CD14-positive monocyte (primary cell): ENCODE data around the gene SMCHD1. TPM values are rescaled to one million over a fixed set of nuclear protein-coding genes. Genes with fewer than 3 reads are reported as not detected.
A peak's percentile ranks its signal among the peaks of the same experiment; 100 is the strongest.

Experiments used
- DNase-seq, 3 donors: peaks; one replicate each; pipeline ENCODE4 v3.0.0-alpha.2; 2011 to 2022
- H2AFZ ChIP-seq: 2 replicates; pipeline ENCODE4 v1.6.0; 2012; ENCODE audit warnings: mild to moderate bottlenecking, low read depth, low read length, inconsistent platforms; ENCODE audit not compliant: insufficient read depth, poor library complexity, severe bottlenecking
- H3K27ac ChIP-seq, 2 donors: 1 replicate in 1 of 2; 2 replicates in 1 of 2; pipeline ENCODE4 v1.5.1; 2012 to 2013; ENCODE audit warnings: low read length in 2 of 2, control low read depth in 1 of 2, inconsistent platforms in 1 of 2, low read depth in 1 of 2, mild to moderate bottlenecking in 1 of 2
- H3K27me3 ChIP-seq, 2 donors: one replicate each; pipeline versions ENCODE4 v1.6.0 to v1.6.1; 2011 to 2013; ENCODE audit warnings: low read length in 2 of 2; ENCODE audit not compliant: control insufficient read depth in 2 of 2, insufficient read depth in 2 of 2
- H3K36me3 ChIP-seq, 2 donors: replicated peaks in 1 of 2; 1 replicate in 1 of 2; 2 replicates in 1 of 2; pipeline versions ENCODE4 v1.5.1 to v1.6.1; 2012 to 2013; ENCODE audit warnings: low read length in 2 of 2, control low read depth in 1 of 2, inconsistent platforms in 1 of 2, mild to moderate bottlenecking in 1 of 2; ENCODE audit not compliant: insufficient read depth in 2 of 2, control insufficient read depth in 1 of 2
- H3K4me1 ChIP-seq, 2 donors: 1 replicate in 1 of 2; 2 replicates in 1 of 2; pipeline versions ENCODE4 v1.5.1 to v1.6.1; 2012 to 2013; ENCODE audit warnings: low read length in 2 of 2, control low read depth in 1 of 2, inconsistent platforms in 1 of 2, mild to moderate bottlenecking in 1 of 2, moderate library complexity in 1 of 2; ENCODE audit not compliant: insufficient read depth in 2 of 2, control insufficient read depth in 1 of 2
- H3K4me2 ChIP-seq: replicated peaks from 2 replicates; pipeline ENCODE3; 2012; ENCODE audit warnings: low read length, moderate library complexity, mild to moderate bottlenecking; ENCODE audit not compliant: poor library complexity, severe bottlenecking; ENCODE audit errors: extremely low read depth
- H3K4me3 ChIP-seq, 3 experiments: fragments of 200-600 bp in 1 of 3; sonication (generic) in 1 of 3; replicated peaks in 1 of 3; 1 replicate in 2 of 3; 2 replicates in 1 of 3; pipeline ENCODE4 v1.5.1; 2011 to 2013; ENCODE audit warnings: low read length in 3 of 3, mild to moderate bottlenecking in 3 of 3, control low read depth in 2 of 3, low read depth in 2 of 3, inconsistent platforms in 1 of 3, moderate library complexity in 1 of 3
- H3K79me2 ChIP-seq: 2 replicates; pipeline ENCODE4 v1.6.0; 2012; ENCODE audit warnings: mild to moderate bottlenecking, control low read depth, inconsistent platforms, low read length, moderate library complexity; ENCODE audit not compliant: insufficient read depth
- H3K9ac ChIP-seq: 2 replicates; pipeline ENCODE4 v1.6.0; 2017; ENCODE audit warnings: low read length, mild to moderate bottlenecking; ENCODE audit not compliant: insufficient read depth, poor library complexity, severe bottlenecking
- H3K9me3 ChIP-seq, 2 donors: replicated peaks in 1 of 2; 1 replicate in 1 of 2; 2 replicates in 1 of 2; pipeline versions ENCODE4 v1.5.1 to v1.6.1; 2012 to 2013; ENCODE audit warnings: low read length in 2 of 2, control low read depth in 1 of 2; ENCODE audit not compliant: control insufficient read depth in 1 of 2, insufficient read depth in 1 of 2
- H4K20me1 ChIP-seq: 2 replicates; pipeline ENCODE4 v1.6.0; 2012; ENCODE audit warnings: mild to moderate bottlenecking, low read length, control low read depth, moderate library complexity; ENCODE audit not compliant: insufficient read depth
- H3K27ac Mint-ChIP-seq, 7 donors: one replicate each; pipeline ENCODE4 v1.8.0; 2020; ENCODE audit warnings: mild to moderate bottlenecking in 7 of 7, mixed read lengths in 7 of 7, moderate library complexity in 6 of 7, inconsistent platforms in 2 of 7
- H3K27me3 Mint-ChIP-seq, 3 donors: one replicate each; pipeline ENCODE4 v1.8.0; 2021 to 2022; ENCODE audit warnings: low read depth in 3 of 3, mild to moderate bottlenecking in 3 of 3, mixed read lengths in 3 of 3, moderate library complexity in 3 of 3, inconsistent platforms in 1 of 3
- H3K36me3 Mint-ChIP-seq, 2 donors: one replicate each; pipeline ENCODE4 v1.8.0; 2020; ENCODE audit warnings: mixed read lengths in 2 of 2, inconsistent platforms in 1 of 2, mild to moderate bottlenecking in 1 of 2
- H3K4me1 Mint-ChIP-seq: one replicate; pipeline ENCODE4 v1.8.0; 2020; ENCODE audit warnings: mild to moderate bottlenecking, mixed read lengths
- H3K4me3 Mint-ChIP-seq, 2 donors: one replicate each; pipeline ENCODE4 v1.8.0; 2020; ENCODE audit warnings: mild to moderate bottlenecking in 2 of 2, mixed read lengths in 2 of 2, moderate library complexity in 1 of 2
- H3K9me3 Mint-ChIP-seq, 7 donors: one replicate each; pipeline ENCODE4 v1.8.0; 2020 to 2022; ENCODE audit warnings: mixed read lengths in 7 of 7, mild to moderate bottlenecking in 6 of 7, moderate library complexity in 6 of 7, inconsistent platforms in 2 of 7
- CTCF ChIP-seq: fragments of 200-600 bp; IDR thresholded peaks from one replicate; pipeline ENCODE4 v1.8.0; 2022; ENCODE audit warnings: antibody characterized with exemption, mild to moderate bottlenecking
- WGBS: methylation state at CpG from one replicate; pipeline ENCODE4 v1.1.5; 2013; ENCODE audit warnings: missing lambda C conversion rate; ENCODE audit not compliant: insufficient coverage; 5-methylcytosine and 5-hydroxymethylcytosine counted together
- intact Hi-C, 2 donors: fragments of 100-400 bp; cut with micrococcal nuclease; formaldehyde crosslinking; loops; one replicate each; pipeline versions ENCODE4 v1.15.0 to v1.15.1; 2023
- polyA plus RNA-seq, 3 donors: library from polyadenylated mRNA; depleted of rRNA in 1 of 3; unstranded in 2 of 3; stranded (reverse) in 1 of 3; fragments of 300-500 nt in 2 of 3; fragments of >200 nt in 1 of 3; fragmentation: Illumina TruSeq in 2 of 3; gene quantifications; 1 replicate in 2 of 3; 2 replicates in 1 of 3; pipeline ENCODE4 v1.2.3, GENCODE V29; 2012 to 2021

Gene SMCHD1
- polyA plus RNA-seq, 3 donors, result 12.7 to 45.5 (median 16.8) TPM

GRCh38 chr18:2794159-2794558 lies 138.6 kb downstream of the SMCHD1 start:
- peaks cover 67 to 75% of the 10 kb centered on the region in 2 donors for H3K36me3 Mint-ChIP-seq

GRCh38 chr18:2797951-2798350 lies 142.4 kb downstream of the SMCHD1 start:
- WGBS, result no CpG with 5 or more reads among the region's 1 CpG
- no peak for TF ChIP-seq CTCF
- peak overlapping the region in 1 of 7 donors; percentile 58 for H3K27ac Mint-ChIP-seq

More at GRCh38 chr18:2794159-2794558, 138.6 kb downstream of the SMCHD1 start:
- peak overlapping the region in 1 of 2 donors; percentile 42 for H3K27ac ChIP-seq
- H2AFZ ChIP-seq, result no peak overlapping the region
- intact Hi-C loops, result loop anchor here in 1 of 2 donors (5.0 kb wide), 1 partner anchor 53 kb away; the partner anchor contains the start of gene EMILIN2
- no peak for TF ChIP-seq CTCF
- H3K4me2 ChIP-seq, result no peak overlapping the region
- DNase-seq, result no peak
- Mint-ChIP-seq H3K27me3 (no peaks in the 10 kb centered on the region), H3K4me3 (no peak overlapping the region), H3K4me1 (no peaks in the 10 kb centered on the region), H3K9me3 (no peaks in the 10 kb centered on the region), H3K27ac (peak overlapping the region in 1 of 7 donors; percentile 72)
- H3K36me3 ChIP-seq, result peaks cover 74 to 96% of the 10 kb centered on the region in 2 donors
- 100% methylated on average over 7 of the region's 9 CpGs for WGBS
- H3K79me2 ChIP-seq, result peaks cover 3% of the 10 kb centered on the region
- H3K27me3 ChIP-seq, result no peaks in the 10 kb centered on the region
- peaks cover 68% of the 10 kb centered on the region for H4K20me1 ChIP-seq
- no peak overlapping the region for H3K4me3 ChIP-seq
- no peaks in the 10 kb centered on the region for H3K9me3 ChIP-seq
- H3K4me1 ChIP-seq, result no peaks in the 10 kb centered on the region
- H3K9ac ChIP-seq, result no peak overlapping the region

More at GRCh38 chr18:2797951-2798350, 142.4 kb downstream of the SMCHD1 start:
- Histone ChIP-seq H3K27me3 (no peaks in the 10 kb centered on the region), H3K9me3 (no peaks in the 10 kb centered on the region), H3K36me3 (peaks cover 74 to 88% of the 10 kb centered on the region in 2 donors), H3K79me2 (no peaks in the 10 kb centered on the region), H3K4me1 (no peaks in the 10 kb centered on the region), H3K4me2 (no peak overlapping the region), H3K4me3 (no peak overlapping the region), H3K27ac (no peak overlapping the region), H3K9ac (no peak overlapping the region), H2AFZ (no peak overlapping the region), H4K20me1 (peaks cover 61% of the 10 kb centered on the region)
- no peak for DNase-seq
- Mint-ChIP-seq H3K4me1 (no peaks in the 10 kb centered on the region), H3K36me3 (peaks cover 72 to 73% of the 10 kb centered on the region in 2 donors), H3K4me3 (no peak overlapping the region), H3K9me3 (no peaks in the 10 kb centered on the region), H3K27me3 (no peaks in the 10 kb centered on the region)
- intact Hi-C loops, result no loop called here
